ENCODE results near the gene ARID1B. TPM values are rescaled to one million over a fixed set of nuclear protein-coding genes. Genes with fewer than 3 reads are reported as not detected.

ARID1B gene
- total RNA-seq, 1 experiment from 2014 or later, result 42.8 TPM

- Histone ChIP-seq H2AFZ (no peak overlapping the region), H3K9me2 (ENCODE audit: insufficient read depth) (no peaks in the 10 kb centered on the region), H3K9me3 (ENCODE audit: insufficient read depth, low read depth) (no peaks in the 10 kb centered on the region), H3K36me3 (ENCODE audit: low read depth) (peaks cover 7% of the 10 kb centered on the region; the same call in 1 of the 2 replicates), H3K27me3 (ENCODE audit: insufficient read depth, low read depth) (no peaks in the 10 kb centered on the region), H3K79me2 (ENCODE audit: low read depth) (no peaks in the 10 kb centered on the region; the same call in 1 of the 2 replicates), H4K20me1 (ENCODE audit: insufficient read depth) (peaks cover 4% of the 10 kb centered on the region; the same call in 1 of the 2 replicates), H3F3A (ENCODE audit: insufficient read depth, low read depth) (peaks cover 24% of the 10 kb centered on the region; the same call in 1 of the 2 replicates), H3K4me1 (replicated peaks; ENCODE audit: insufficient read depth) (peaks cover 32% of the 10 kb centered on the region), H3K27ac (no peak overlapping the region), H3K4me3 (no peak overlapping the region), H3K4me2 (no peak overlapping the region)
- TF ChIP-seq EZH2 (IDR thresholded peaks at IDR 0.05; ENCODE audit: low read depth) (no peak), CTCF (conservative IDR thresholded peaks at IDR 0.05) (no peak)
- ChIA-PET POLR2A (ENCODE audit: unreplicated experiment) (no interaction called here), CTCF (no interaction called here)
- no peak for DNase-seq
- intact Hi-C loops (cut with micrococcal nuclease; ENCODE audit: unreplicated experiment), result no loop called here
- no TSS peak for BruUV-seq (replicated peaks)
These were observed 333.4 kb downstream of the ARID1B start for GRCh38 chr6:157110607-157111006.

- no TSS peak for BruUV-seq (replicated peaks)
- DNase-seq, result no peak
- TF ChIP-seq EZH2 (IDR thresholded peaks at IDR 0.05; ENCODE audit: low read depth) (no peak), CTCF (conservative IDR thresholded peaks at IDR 0.05) (no peak)
- Histone ChIP-seq H3K4me1 (replicated peaks; ENCODE audit: insufficient read depth) (peaks cover 6% of the 10 kb centered on the region), H2AFZ (no peak overlapping the region), H3K4me3 (no peak overlapping the region), H4K20me1 (ENCODE audit: insufficient read depth) (no peaks in the 10 kb centered on the region; the same call in 1 of the 2 replicates), H3K9me2 (ENCODE audit: insufficient read depth) (no peaks in the 10 kb centered on the region), H3K27ac (no peak overlapping the region), H3K27me3 (ENCODE audit: insufficient read depth, low read depth) (no peaks in the 10 kb centered on the region), H3K79me2 (ENCODE audit: low read depth) (no peaks in the 10 kb centered on the region; the same call in 1 of the 2 replicates), H3F3A (ENCODE audit: insufficient read depth, low read depth) (peaks cover 6% of the 10 kb centered on the region; the same call in 1 of the 2 replicates), H3K36me3 (ENCODE audit: low read depth) (peaks cover 7% of the 10 kb centered on the region; the same call in 1 of the 2 replicates), H3K9me3 (ENCODE audit: insufficient read depth, low read depth) (no peaks in the 10 kb centered on the region), H3K4me2 (no peak overlapping the region)
- intact Hi-C loops (cut with micrococcal nuclease; ENCODE audit: unreplicated experiment), result no loop called here
- ChIA-PET POLR2A (ENCODE audit: unreplicated experiment) (no interaction called here), CTCF (no interaction called here)
These were observed 336.2 kb downstream of the ARID1B start for GRCh38 chr6:157113389-157113788.

- DNase-seq, result no peak
- Histone ChIP-seq H2AFZ (no peak overlapping the region), H3K4me3 (no peak overlapping the region), H3K79me2 (ENCODE audit: low read depth) (no peaks in the 10 kb centered on the region), H3K9me2 (ENCODE audit: insufficient read depth) (no peaks in the 10 kb centered on the region), H3K4me2 (no peak overlapping the region), H3K36me3 (ENCODE audit: low read depth) (0 out of 2 replicates have a peak, but pooled peaks cover 3% of the 10 kb centered on the region), H4K20me1 (ENCODE audit: insufficient read depth) (no peaks in the 10 kb centered on the region), H3K27ac (no peak overlapping the region), H3F3A (ENCODE audit: insufficient read depth, low read depth) (no peaks in the 10 kb centered on the region), H3K4me1 (replicated peaks; ENCODE audit: insufficient read depth) (no peaks in the 10 kb centered on the region), H3K9me3 (ENCODE audit: insufficient read depth, low read depth) (no peaks in the 10 kb centered on the region), H3K27me3 (ENCODE audit: insufficient read depth, low read depth) (no peaks in the 10 kb centered on the region)
- intact Hi-C loops (cut with micrococcal nuclease; ENCODE audit: unreplicated experiment), result no loop called here
- no TSS peak for BruUV-seq (replicated peaks)
- CTCF ChIA-PET, result no interaction called here
- TF ChIP-seq CTCF (conservative IDR thresholded peaks at IDR 0.05) (no peak), EZH2 (IDR thresholded peaks at IDR 0.05; ENCODE audit: low read depth) (no peak)
- POLR2A ChIA-PET (ENCODE audit: unreplicated experiment), result no interaction called here
These were observed 339.2 kb downstream of the ARID1B start for GRCh38 chr6:157116426-157116825.

All from PC-9 (cell line).